ENCODE measurements around the gene KNDC1.
"Not testable (repeated sequence)": the region's sequence is repeated elsewhere in the genome, so short reads cannot be mapped to it uniquely, and the experiment has no call there.

KNDC1 gene

GRCh38 chr10:133126431-133127290 is 33.4 kb upstream of the KNDC1 start:
- DNase-seq (ENCODE audit: low read depth), result no peak

DNA sequence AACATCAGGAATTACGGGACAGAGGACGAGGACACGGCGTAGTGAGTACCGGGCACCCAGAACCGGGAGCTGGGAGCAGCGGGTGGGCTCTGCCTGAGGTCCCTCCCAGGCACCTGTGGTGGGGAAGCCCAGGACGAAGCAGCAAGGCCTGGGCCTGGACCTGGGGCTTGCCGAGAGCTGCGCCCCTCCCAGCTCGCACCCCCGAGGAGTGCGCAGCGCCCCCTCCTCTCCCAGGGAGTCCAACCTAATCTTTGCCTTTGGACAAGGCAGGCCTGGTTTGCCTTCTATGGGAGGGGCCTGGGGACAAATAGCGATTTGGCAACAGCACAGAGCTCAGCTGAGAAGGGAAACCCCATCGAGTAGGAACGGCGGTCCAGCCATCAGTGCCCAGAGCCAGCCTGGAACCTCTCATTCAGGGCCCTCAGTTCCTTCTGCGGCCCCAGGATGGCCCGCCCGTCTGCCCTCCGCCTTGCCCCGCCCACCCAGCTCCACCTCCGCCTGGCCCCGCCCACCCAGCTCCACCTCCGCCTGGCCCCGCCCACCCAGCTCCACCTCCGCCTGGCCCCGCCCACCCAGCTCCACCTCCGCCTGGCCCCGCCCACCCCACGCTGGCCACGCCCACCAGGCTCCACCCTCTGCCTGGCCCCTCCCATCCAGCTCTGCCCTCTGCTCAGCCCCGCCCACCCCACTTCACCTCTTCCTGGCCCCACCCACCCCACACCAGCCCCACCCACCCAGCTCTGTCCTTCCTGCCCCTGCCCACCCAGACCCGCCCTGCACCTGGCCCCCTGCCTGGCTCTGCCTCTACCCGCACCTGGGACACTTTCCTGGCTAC is 32.5 kb upstream of the KNDC1 start:
- DNase-seq (ENCODE audit: low read depth), result peak; percentile 58

DNA sequence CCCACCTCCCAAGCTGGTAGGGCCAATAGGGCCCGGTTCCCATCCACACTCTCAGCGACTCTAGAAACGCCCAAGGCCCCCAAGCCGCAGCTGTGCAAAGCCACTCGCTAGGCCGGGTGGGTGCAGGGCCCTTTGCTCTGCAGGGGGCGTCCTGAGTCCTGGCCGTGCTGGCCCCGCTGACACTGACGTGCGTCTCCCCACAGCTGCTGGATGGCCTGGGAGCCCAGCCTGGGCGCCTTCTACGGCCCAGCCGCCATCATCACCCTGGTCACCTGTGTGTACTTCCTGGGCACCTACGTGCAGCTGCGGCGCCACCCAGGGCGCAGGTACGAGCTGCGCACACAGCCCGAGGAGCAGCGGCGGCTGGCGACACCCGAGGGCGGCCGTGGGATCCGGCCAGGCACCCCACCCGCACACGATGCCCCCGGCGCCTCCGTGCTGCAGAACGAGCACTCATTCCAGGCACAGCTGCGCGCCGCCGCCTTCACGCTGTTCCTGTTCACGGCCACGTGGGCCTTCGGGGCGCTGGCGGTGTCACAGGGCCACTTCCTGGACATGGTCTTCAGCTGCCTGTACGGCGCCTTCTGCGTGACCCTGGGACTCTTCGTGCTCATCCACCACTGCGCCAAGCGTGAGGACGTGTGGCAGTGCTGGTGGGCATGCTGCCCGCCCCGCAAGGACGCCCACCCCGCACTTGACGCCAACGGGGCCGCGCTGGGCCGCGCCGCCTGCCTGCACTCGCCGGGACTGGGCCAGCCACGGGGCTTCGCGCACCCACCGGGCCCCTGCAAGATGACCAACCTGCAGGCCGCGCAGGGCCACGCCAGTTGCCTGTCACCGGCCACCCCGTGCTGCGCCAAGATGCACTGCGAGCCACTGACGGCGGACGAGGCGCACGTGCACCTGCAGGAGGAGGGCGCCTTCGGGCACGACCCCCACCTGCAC is 31.6 kb upstream of the KNDC1 start:
- no peak for DNase-seq (ENCODE audit: low read depth)

- no peak for DNase-seq (ENCODE audit: low read depth)
Observed at GRCh38 chr10:133129071-133129858, 30.8 kb upstream of the KNDC1 start.

GRCh38 chr10:133129859-133130495 is 30.0 kb upstream of the KNDC1 start:
- DNase-seq (ENCODE audit: low read depth), result no peak

DNA sequence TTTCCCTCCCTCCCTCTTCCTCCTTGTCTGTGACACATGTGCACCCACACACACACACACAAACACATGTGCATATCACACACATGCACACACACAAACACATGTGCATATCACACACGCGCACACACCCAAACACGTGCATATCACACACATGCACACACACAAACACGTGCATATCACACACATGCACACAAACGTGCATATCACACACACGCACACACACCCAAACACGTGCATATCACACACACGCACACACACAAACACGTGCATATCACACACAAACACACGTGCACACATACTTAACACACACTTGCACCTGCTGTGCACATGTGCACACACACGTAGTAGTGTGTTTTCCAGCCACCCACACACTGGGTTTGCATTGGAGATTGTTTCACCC is 29.4 kb upstream of the KNDC1 start:
- no peak for DNase-seq (ENCODE audit: low read depth)

GRCh38 chr10:133131053-133131452 is 29.0 kb upstream of the KNDC1 start:
- no peak for DNase-seq (ENCODE audit: low read depth)

DNA sequence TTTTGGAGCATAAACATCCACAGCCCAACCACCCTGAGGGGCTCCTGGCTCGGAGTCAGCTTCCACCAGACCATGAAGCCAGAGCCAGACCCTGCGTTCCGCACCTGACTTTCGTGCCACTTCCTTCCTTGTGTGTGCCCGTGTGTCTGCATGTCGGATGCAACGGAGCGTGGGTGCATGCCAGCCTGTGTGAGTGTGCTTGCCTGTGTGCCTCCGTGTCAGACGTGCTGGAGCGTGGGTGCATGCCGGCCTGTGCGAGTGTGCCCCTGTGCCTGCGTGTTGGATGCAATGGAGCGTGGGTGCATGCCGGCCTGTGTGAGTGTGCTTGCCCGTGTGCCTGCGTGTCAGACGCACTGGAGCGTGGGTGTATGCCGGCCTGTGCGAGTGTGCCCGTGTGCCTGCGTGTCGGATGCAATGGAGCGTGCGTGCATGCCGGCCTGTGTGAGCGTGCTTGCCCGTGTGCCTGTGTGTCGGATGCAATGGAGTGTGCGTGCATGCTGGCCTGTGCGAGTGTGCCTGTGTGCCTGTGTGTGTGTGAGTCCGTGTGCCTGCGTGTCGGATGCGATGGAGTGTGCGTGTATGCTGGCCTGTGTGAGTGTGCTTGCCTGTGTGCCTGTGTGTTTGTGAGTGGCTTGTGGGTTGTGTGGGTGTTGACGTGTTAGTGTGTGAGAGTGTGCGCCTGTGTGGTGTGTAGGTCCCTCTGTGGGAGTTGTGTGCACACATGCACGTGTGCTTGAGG is 28.1 kb upstream of the KNDC1 start:
- DNase-seq (ENCODE audit: low read depth), result no peak

- no peak for DNase-seq (ENCODE audit: low read depth)
Observed at GRCh38 chr10:133132473-133133291, 27.3 kb upstream of the KNDC1 start.

- DNase-seq (ENCODE audit: low read depth), result no peak
Observed at GRCh38 chr10:133133471-133134231, 26.4 kb upstream of the KNDC1 start.

DNA sequence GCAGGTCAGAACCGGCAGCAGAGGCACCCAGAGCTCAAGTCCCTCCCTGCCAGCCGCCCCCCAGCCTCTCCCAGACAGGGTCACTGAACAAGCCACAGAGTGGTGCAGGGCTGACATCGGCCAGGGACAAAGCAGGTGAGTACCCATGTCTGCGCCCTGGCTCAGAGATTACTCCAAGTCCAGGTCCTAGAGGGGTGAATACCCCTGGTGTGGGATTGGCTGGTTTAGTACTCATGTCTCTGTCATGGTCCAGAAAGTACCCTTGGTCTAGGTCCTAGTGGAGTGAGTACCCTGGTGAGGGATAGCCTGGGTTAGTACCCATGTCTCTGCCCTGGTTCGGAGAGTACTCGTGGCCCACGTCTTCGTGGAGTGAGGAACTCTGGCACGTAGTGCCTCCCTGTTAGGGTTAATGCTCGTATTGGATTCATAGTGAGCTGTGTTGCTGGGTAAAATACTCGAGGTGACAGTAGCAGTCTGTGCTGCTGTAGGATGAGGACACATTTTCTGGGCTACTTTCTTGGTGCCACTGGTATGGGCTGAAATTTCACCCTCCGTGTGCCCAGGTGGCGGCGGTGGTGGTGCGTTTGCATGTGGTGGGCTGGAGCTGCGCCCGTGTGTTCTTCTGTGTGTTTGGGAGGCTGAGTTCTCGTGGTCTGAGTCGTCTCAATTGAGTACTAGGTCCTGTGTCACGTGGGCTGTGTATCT is 25.5 kb upstream of the KNDC1 start:
- no peak for DNase-seq (ENCODE audit: low read depth)

DNA sequence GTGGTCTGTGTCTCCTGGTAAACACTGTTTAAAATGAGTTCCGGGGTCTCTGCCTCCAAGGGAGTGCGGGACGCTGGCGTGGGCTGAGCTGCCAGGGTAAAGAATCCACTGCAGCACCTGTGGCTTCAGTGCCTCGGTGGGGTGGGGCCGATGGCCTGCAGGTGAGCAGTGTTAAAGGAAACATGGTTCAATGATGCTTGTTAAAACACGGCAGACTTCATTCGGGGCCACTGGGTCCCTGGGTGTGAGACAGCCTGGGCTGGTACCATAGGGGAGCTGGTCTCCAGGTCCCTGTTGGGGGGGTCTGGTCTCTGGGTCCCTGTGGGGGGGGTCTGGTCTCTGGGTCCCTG is 24.9 kb upstream of the KNDC1 start:
- DNase-seq (ENCODE audit: low read depth), result no peak

GRCh38 chr10:133137486-133138145 is 22.4 kb upstream of the KNDC1 start:
- not testable (repeated sequence) for DNase-seq (ENCODE audit: low read depth)

GRCh38 chr10:133139551-133140065 is 20.4 kb upstream of the KNDC1 start:
- DNase-seq (ENCODE audit: low read depth), result no peak

DNA sequence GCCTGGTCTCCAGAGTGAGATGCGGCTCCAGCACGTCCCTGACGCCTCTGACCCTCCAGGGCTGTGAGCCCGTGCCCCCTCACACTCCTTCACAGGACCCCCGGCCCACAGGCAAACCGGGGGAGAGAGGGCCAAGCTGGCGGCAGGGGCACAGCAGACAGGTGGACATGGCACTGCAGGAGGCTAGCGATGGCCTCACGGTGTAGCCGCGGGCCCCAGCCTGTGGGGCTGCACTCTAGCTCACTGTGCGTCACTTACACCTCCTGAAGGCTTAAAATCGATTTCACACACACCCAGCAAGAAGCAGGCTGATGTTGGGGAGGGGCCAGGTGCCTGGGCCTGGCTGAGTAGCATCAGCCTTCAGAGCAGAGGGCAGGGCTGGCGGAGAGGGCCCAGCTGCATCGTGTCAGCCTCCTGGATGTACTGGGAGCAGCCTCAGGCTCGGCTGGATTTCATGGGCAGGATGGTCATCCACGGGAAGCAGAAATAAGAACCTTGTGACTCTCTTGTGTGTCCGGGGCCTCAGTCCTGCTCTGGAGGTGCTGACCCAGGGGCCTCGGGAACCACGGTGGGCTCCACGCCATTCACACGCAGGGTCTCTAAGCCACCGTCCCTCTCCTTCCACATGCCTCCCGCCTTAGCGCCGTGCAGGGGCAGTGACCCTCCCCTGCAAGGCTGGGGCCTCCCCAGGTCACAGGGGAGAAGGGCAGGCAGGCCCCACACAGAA is 19.4 kb upstream of the KNDC1 start:
- DNase-seq (ENCODE audit: low read depth), result no peak

Data from activated T-cell treated with anti-CD3 and anti-CD28 coated beads for 48 hours (primary cell).